Endothelial cell (in vitro differentiated cells): ENCODE measurements around the gene SYMPK. TPM values are rescaled to one million over a fixed set of nuclear protein-coding genes. Genes with fewer than 3 reads are reported as not detected.
"Not testable (repeated sequence)": the region's sequence is repeated elsewhere in the genome, so short reads cannot be mapped to it uniquely, and the experiment has no call there.

Experiments
- DNase-seq: peaks from one replicate; pipeline ENCODE4 v3.0.0; 2021; ENCODE audit warnings: low spot score
- H3K27ac Mint-ChIP-seq: one replicate; pipeline ENCODE4 v1.8.0; 2021; ENCODE audit warnings: mixed read lengths, inconsistent platforms; ENCODE audit not compliant: unreplicated experiment
- H3K27me3 Mint-ChIP-seq: one replicate; pipeline ENCODE4 v1.8.0; 2021; ENCODE audit warnings: mild to moderate bottlenecking, moderate library complexity, mixed read lengths, inconsistent platforms; ENCODE audit not compliant: unreplicated experiment
- H3K36me3 Mint-ChIP-seq: one replicate; pipeline ENCODE4 v1.8.0; 2021; ENCODE audit warnings: mild to moderate bottlenecking, low read depth, mixed read lengths, inconsistent platforms; ENCODE audit not compliant: unreplicated experiment
- H3K4me1 Mint-ChIP-seq: one replicate; pipeline ENCODE4 v1.8.0; 2021; ENCODE audit warnings: mild to moderate bottlenecking, mixed read lengths, inconsistent platforms; ENCODE audit not compliant: unreplicated experiment
- H3K4me3 Mint-ChIP-seq: one replicate; pipeline ENCODE4 v1.8.0; 2021; ENCODE audit warnings: mild to moderate bottlenecking, mixed read lengths, inconsistent platforms; ENCODE audit not compliant: unreplicated experiment
- H3K9me3 Mint-ChIP-seq: one replicate; pipeline ENCODE4 v1.8.0; 2021; ENCODE audit warnings: mixed read lengths, inconsistent platforms; ENCODE audit not compliant: unreplicated experiment
- CTCF ChIP-seq: fragments of 200-600 bp; sonication (generic); IDR thresholded peaks from one replicate; pipeline ENCODE4 v1.5.0; 2021; ENCODE audit warnings: antibody characterized with exemption; ENCODE audit not compliant: unreplicated experiment
- total RNA-seq: library from RNA; stranded (reverse); fragmentation: NEBNext Ultra II Directional; extraction: Animal tissue kit (Norgen Biotek cat#: 25700); gene quantifications from one replicate; pipeline ENCODE4 v1.2.1, GENCODE V29; 2021; ENCODE audit not compliant: unreplicated experiment

The SYMPK gene
- total RNA-seq, 1 donor from 2014 or later, result 70.7 TPM

GRCh38 chr19:45899919-45900589 lies 37.1 kb upstream of the SYMPK start:
- Mint-ChIP-seq H3K4me1 (peaks cover 12% of the 10 kb centered on the region), H3K27ac (peak overlapping the region; percentile 22), H3K27me3 (peaks cover 10% of the 10 kb centered on the region), H3K9me3 (no peaks in the 10 kb centered on the region), H3K4me3 (peak overlapping the region; percentile 54), H3K36me3 (peaks cover 27% of the 10 kb centered on the region)
- DNase-seq, result no peak
- no peak for TF ChIP-seq CTCF

GRCh38 chr19:45899253-45899652 lies 36.3 kb upstream of the SYMPK start:
- peaks cover 31% of the 10 kb centered on the region for H3K36me3 Mint-ChIP-seq
- no peak overlapping the region for H3K27ac Mint-ChIP-seq
- no peak for TF ChIP-seq CTCF
- peaks cover 10% of the 10 kb centered on the region for H3K27me3 Mint-ChIP-seq
- no peak overlapping the region for H3K4me3 Mint-ChIP-seq
- H3K4me1 Mint-ChIP-seq, result peaks cover 12% of the 10 kb centered on the region
- no peaks in the 10 kb centered on the region for H3K9me3 Mint-ChIP-seq
- no peak for DNase-seq

GRCh38 chr19:45897261-45897812 lies 34.4 kb upstream of the SYMPK start:
- Mint-ChIP-seq H3K36me3 (peaks cover 35% of the 10 kb centered on the region), H3K27ac (no peak overlapping the region), H3K4me3 (no peak overlapping the region), H3K9me3 (no peaks in the 10 kb centered on the region), H3K4me1 (peaks cover 12% of the 10 kb centered on the region), H3K27me3 (peaks cover 2% of the 10 kb centered on the region)
- no peak for TF ChIP-seq CTCF
- DNase-seq, result no peak

- not testable (repeated sequence) for DNase-seq, H3K4me3 Mint-ChIP-seq, H3K9me3 Mint-ChIP-seq, H3K4me1 Mint-ChIP-seq, H3K27me3 Mint-ChIP-seq, H3K27ac Mint-ChIP-seq
- peaks cover 35% of the 10 kb centered on the region for H3K36me3 Mint-ChIP-seq
Observed at GRCh38 chr19:45895983-45896599, 33.1 kb upstream of the SYMPK start.

- DNase-seq, result no peak
- no peak for TF ChIP-seq CTCF
- H3K4me3 Mint-ChIP-seq, result no peak overlapping the region
- no peaks in the 10 kb centered on the region for H3K27me3 Mint-ChIP-seq
- no peaks in the 10 kb centered on the region for H3K9me3 Mint-ChIP-seq
- H3K27ac Mint-ChIP-seq, result no peak overlapping the region
- peaks cover 32% of the 10 kb centered on the region for H3K36me3 Mint-ChIP-seq
- H3K4me1 Mint-ChIP-seq, result peaks cover 2% of the 10 kb centered on the region
Observed at GRCh38 chr19:45895519-45895972, 32.6 kb upstream of the SYMPK start.
